Stimulated activated CD8-positive, alpha-beta memory T cell treated with anti-CD3 and anti-CD28 coated beads, Interleukin-2, amount 100 ng/mL, for 48 hours (primary cell): ENCODE data around the gene IYD.

Source experiments
- DNase-seq, 2 donors: peaks; one replicate each; pipeline ENCODE4 v3.0.0-alpha.2; 2020; ENCODE audit warnings: low read depth in 2 of 2

IYD gene

GRCh38 chr6:150394899-150395295 lies 26.1 kb downstream of the IYD start:
- no peak for DNase-seq

GRCh38 chr6:150395388-150396009 lies 26.7 kb downstream of the IYD start:
- peak in 1 of 2 donors; percentile 9 for DNase-seq

- DNase-seq, result no peak
These were observed 34.8 kb downstream of the IYD start for GRCh38 chr6:150403458-150404246.

- no peak for DNase-seq
These were observed 38.1 kb downstream of the IYD start for GRCh38 chr6:150406948-150407347.

- no peak for DNase-seq
These were observed 40.0 kb downstream of the IYD start for GRCh38 chr6:150408842-150409241.

- no peak for DNase-seq
These were observed 40.8 kb downstream of the IYD start for GRCh38 chr6:150409576-150410066.

- no peak for DNase-seq
These were observed 41.6 kb downstream of the IYD start for GRCh38 chr6:150410399-150410798.

- DNase-seq, result no peak
These were observed 42.1 kb downstream of the IYD start for GRCh38 chr6:150410906-150411305.

- no peak for DNase-seq
These were observed 43.4 kb downstream of the IYD start for GRCh38 chr6:150412221-150412620.

- no peak for DNase-seq
These were observed 44.4 kb downstream of the IYD start for GRCh38 chr6:150413198-150413597.

- DNase-seq, result no peak
These were observed 45.0 kb downstream of the IYD start for GRCh38 chr6:150413781-150414281.

GRCh38 chr6:150416128-150416527 lies 47.3 kb downstream of the IYD start:
- no peak for DNase-seq

GRCh38 chr6:150417250-150417649 lies 48.4 kb downstream of the IYD start:
- no peak for DNase-seq

- peak in 1 of 2 donors; percentile 1 for DNase-seq
These were observed 49.4 kb downstream of the IYD start for GRCh38 chr6:150417899-150418826.

GRCh38 chr6:150418827-150419594 lies 50.2 kb downstream of the IYD start:
- DNase-seq, result peak; percentile 28 to 31

GRCh38 chr6:150420428-150420827 lies 51.6 kb downstream of the IYD start:
- DNase-seq, result no peak

GRCh38 chr6:150420926-150421325 lies 52.1 kb downstream of the IYD start:
- no peak for DNase-seq

- no peak for DNase-seq
These were observed 56.7 kb downstream of the IYD start for GRCh38 chr6:150425508-150425907.

GRCh38 chr6:150426198-150426597 lies 57.4 kb downstream of the IYD start:
- no peak for DNase-seq

- DNase-seq, result no peak
These were observed 58.3 kb downstream of the IYD start for GRCh38 chr6:150427037-150427602.

- no peak for DNase-seq
These were observed 59.0 kb downstream of the IYD start for GRCh38 chr6:150427843-150428242.
